NCI-H460 (cell line): ENCODE data around the gene CISH. TPM values are rescaled to one million over a fixed set of nuclear protein-coding genes. Genes with fewer than 3 reads are reported as not detected.

Source experiments
- DNase-seq: peaks from one replicate; pipeline ENCODE4 v3.0.0-alpha.2; 2016; ENCODE audit warnings: low read depth; ENCODE audit errors: extremely low read depth
- total RNA-seq: library from RNA; depleted of rRNA; stranded (reverse); fragments of >200 nt; shearing (Covaris generic); gene quantifications from 2 replicates; pipeline ENCODE4 v1.2.3, GENCODE V29; 2014

CISH gene
- total RNA-seq, 1 experiment from 2014 or later, result 0.20 TPM

GRCh38 chr3:50615190-50615589, 3.6 kb upstream of the CISH start:
- no peak for DNase-seq

GRCh38 chr3:50612970-50613846, 1.6 kb upstream of the CISH start:
- no peak for DNase-seq

GRCh38 chr3:50612234-50612882, 784 bp upstream of the CISH start:
- no peak for DNase-seq

GRCh38 chr3:50610992-50611463, 546 bp downstream of the CISH start:
- no peak for DNase-seq

GRCh38 chr3:50610181-50610971, 1.2 kb downstream of the CISH start:
- DNase-seq, result no peak

- no peak for DNase-seq
Measured at GRCh38 chr3:50609763-50610085, 1.9 kb downstream of the CISH start.

- DNase-seq, result no peak
Measured at GRCh38 chr3:50609071-50609762, 2.4 kb downstream of the CISH start.

- no peak for DNase-seq
Measured at GRCh38 chr3:50608278-50608677, 3.3 kb downstream of the CISH start.

- no peak for DNase-seq
Measured at GRCh38 chr3:50607271-50608091, 4.1 kb downstream of the CISH start.

GRCh38 chr3:50606596-50606995, 5.0 kb downstream of the CISH start:
- no peak for DNase-seq

GRCh38 chr3:50605901-50606326, 5.7 kb downstream of the CISH start:
- DNase-seq, result no peak

GRCh38 chr3:50604628-50605588, 6.7 kb downstream of the CISH start:
- DNase-seq, result no peak

GRCh38 chr3:50604110-50604621, 7.4 kb downstream of the CISH start:
- no peak for DNase-seq

GRCh38 chr3:50603261-50604109, 8.1 kb downstream of the CISH start:
- no peak for DNase-seq

- DNase-seq, result no peak
Measured at GRCh38 chr3:50602595-50603191, 8.9 kb downstream of the CISH start.

- peak; percentile 57 for DNase-seq
Measured at GRCh38 chr3:50600841-50601591, 10.6 kb downstream of the CISH start.
